Measurements from ENCODE around the gene GOLT1A.

The GOLT1A gene

DNA sequence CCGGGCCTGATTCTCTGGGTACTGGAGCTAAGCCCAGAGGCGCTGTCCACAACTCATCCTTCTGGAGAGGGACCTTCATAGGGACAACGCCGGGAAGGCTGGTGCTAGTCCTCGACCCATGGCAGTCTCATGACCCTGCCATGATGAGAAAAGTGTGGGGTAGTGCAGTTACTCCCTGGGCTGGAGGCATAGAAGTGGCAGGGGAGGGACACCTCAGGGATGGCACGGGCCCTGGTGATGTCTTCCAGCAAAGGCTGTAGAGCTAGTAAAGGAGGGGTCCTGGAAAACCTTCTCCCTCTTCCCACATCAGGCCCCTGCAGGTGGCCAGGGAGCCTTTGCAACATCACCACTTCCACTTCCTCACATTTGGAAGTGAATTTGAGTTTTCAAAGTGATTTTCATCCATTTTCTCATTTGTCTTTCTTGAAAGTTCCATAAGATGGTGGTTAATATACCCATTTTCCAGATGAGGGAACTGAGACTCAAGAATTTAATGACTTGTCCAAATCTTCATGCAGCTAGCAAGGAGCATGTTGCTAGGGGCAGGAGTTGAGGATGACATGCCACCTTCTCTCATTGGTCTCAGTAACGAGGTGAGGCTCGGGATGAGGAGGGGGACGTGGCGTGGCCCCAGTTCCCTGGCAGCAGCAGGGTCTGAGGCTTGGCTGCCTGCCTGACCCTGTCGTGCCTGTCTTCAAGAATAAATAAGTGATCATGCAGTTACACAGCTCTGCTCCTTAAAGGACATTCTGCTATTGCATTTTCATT lies 3.3 kb upstream of the GOLT1A start:
- no peak for DNase-seq

GRCh38 chr1:204216236-204216635 lies 2.4 kb upstream of the GOLT1A start:
- no peak for DNase-seq

GRCh38 chr1:204212715-204213114 lies 1.1 kb downstream of the GOLT1A start:
- DNase-seq, result no peak

GRCh38 chr1:204211046-204211445 lies 2.7 kb downstream of the GOLT1A start:
- DNase-seq, result no peak

DNA sequence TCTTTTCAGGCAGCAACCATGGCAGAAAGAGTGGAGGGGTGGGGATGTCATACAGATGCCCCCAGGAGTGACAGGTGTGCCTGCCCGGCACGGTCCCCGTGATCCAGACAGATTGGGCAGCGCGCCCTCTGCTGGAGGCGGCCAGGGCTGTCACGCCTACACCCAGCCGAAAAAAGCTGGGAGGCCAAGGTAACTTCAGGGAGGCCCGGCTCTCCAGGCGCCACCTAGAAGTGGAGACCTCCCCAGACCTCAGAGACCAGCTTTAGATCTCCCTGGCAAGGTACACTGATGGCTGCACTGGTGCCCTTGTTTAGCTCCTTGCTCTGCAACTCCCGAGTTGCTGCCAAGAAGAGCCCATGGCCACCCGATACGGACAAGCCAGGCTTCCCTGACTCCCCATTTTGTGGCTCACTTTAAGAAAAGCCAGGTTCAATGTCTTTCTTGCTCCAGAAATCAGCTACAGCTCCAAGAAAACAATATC lies 6.6 kb downstream of the GOLT1A start:
- peak; percentile 84 for DNase-seq

GRCh38 chr1:204206121-204206520 lies 7.7 kb downstream of the GOLT1A start:
- DNase-seq, result no peak

DNA sequence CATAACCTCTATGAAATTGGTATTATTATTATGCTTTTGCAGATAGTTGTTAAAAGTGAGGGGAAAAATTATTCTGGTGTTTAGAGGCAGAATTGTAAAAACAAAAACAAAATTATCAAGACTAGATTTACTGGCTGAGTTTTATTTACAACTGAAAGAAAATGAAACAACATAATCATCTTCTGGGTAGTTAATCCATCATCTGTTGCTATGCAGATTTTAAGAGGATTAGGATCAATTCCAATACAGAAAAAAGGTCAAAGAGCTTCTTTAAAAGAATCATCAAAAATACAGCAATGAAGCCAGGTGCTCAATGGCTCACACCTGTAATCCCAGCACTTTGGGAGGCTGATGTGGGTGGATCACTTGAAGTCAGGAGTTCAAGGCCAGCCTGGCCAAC lies 8.3 kb downstream of the GOLT1A start:
- no peak for DNase-seq

DNA sequence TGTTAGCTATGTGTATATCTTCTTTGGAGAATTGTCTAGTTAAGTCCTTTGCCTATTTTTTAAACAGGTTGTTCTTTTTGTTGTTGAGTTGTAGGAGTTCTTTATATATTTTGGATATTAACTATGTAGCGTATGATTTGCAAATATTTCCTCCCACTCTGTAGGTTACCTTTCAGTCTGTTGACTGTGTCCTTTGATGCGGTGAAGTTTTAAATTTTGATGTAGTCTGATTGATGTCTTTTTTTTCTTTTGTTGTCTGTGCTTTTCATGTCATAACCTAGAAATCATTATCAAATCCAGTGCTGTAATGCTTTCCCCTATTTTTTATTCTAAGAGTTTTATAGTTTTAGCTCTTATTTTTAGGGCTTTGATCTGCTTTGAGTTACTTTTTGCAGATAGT lies 8.8 kb downstream of the GOLT1A start:
- DNase-seq, result no peak

- DNase-seq, result no peak
Observed at GRCh38 chr1:204203206-204203767, 10.5 kb downstream of the GOLT1A start.

DNA sequence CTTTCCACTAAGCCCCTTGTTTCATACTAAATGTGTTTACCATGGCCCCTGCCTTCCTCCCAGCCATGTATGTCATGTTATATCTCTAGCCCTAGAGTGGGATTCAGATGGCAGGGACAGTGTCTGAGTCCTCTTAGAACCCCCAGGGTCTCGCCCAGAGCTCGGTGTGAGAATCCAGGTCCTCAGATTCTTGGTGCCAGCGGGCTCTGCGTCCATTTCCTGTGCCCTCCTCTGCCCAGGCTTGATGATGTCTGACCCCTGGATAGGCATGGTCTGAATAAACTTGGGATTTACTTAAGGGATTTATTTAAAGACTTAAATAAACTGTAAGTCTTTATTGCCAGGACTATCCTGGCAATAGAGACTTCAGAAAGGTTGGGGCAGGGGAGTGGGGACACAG lies 11.3 kb downstream of the GOLT1A start:
- DNase-seq, result no peak

DNA sequence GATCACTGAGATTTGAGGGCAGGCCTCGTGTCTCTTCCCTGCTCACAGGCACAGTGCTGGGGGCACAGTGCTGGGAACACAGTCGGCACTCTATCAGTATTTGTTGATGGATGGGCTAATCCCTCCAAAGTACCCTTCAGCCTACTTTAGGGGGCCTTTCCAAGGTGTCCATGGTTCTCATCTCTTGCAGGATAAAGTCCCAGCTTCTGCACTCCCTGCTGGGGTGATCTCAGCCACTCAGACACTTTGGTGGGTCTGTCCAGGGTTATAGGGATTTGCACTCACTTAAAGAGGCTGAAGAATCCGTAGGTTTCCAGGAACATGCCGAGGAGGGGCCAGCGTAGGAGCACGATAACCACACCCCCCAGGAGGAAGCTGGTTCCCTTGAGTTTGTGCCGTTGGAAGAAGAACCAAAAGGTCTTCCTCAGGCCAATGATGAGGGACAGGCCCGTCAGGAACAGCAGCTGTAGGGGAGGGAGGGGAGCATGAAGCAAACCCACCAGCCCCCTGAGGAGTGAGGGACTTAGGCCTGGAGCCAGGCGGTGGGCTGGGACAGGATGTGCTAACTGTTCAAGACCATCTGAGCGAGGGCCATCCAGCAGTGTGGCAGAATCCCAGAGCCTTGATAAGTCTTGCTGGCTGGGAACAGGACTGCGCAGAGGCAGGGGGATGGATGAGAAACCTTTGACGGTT lies 12.3 kb downstream of the GOLT1A start:
- no peak for DNase-seq

- no peak for DNase-seq
Observed at GRCh38 chr1:204199579-204199978, 14.2 kb downstream of the GOLT1A start.

DNA sequence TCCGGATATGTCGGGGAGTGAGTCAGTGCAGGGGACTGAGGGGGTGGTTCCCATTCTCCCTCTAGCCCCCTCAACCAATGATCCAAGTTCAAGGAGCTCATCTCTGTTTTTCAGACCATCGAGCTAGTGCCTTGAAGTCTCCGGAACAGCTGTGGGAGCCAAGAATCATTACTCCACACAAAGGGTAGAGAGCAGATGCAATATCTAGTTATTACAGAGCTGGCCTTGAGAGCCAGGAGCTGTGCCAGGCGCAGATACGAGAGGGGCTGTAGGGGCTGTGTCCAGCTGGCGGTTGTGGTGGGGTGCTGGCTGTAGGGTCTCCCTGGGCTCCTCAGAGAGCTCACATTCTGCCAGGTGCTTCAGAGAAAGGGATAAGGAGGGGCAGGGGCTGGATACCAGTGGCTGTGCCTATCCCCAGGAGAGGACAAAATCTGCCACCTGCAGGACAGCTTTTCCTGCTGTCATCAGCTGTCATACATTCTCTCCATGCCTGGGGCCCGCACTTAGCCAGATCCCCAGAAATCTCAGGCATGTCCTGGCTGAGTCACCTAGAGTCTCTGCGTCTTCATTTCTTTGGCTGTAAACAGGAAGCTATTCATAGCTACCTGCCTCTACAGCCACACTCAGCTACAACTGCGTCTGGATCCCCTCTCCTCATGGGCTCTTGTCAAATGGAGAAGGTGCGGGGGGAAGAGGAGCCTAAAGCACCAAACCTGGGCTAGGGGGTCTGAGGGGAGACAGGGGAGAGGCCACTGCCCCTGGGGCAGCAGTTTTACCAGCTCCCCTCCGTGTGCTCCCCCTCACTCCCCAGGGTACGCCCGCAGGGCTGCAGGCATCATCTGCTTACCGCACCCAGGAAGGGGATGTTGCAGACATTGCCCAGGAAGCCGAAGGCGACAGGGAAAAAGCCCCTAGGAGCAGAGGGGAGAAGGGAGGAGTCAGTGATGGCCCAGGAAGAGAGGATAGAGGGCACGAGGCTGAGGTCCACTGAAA lies 15.1 kb downstream of the GOLT1A start:
- no peak for DNase-seq

GRCh38 chr1:204197068-204197467 lies 16.7 kb downstream of the GOLT1A start:
- DNase-seq, result no peak

GRCh38 chr1:204196068-204196795 lies 17.6 kb downstream of the GOLT1A start, which contains the start of gene KISS1:
KISS1 (minus strand) TSS chr1:204196491; CDS start chr1:204192876, 3,615 bp downstream.
- DNase-seq, result no peak

DNA sequence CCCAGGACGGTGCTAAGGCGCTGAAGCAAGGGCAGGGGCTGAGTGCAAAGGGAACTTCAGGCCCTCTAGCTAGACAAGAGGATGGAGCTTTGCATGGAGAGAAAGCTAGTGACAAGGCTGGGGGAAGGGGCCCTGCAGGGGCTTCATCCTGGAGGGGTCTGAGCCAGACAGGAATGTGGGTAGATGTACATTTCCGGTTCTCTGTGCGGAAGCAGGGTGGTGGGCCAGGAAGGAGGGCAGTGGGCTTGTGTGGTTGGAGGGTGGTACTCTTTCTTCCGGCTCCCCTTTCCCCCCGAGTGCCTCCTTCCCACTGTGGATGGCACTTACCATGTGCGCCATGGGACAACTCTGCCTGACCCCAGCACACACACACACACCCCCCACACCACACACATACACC lies 19.0 kb downstream of the GOLT1A start:
- DNase-seq, result no peak

- DNase-seq, result no peak
Observed at GRCh38 chr1:204194080-204194479, 19.7 kb downstream of the GOLT1A start.

DNA sequence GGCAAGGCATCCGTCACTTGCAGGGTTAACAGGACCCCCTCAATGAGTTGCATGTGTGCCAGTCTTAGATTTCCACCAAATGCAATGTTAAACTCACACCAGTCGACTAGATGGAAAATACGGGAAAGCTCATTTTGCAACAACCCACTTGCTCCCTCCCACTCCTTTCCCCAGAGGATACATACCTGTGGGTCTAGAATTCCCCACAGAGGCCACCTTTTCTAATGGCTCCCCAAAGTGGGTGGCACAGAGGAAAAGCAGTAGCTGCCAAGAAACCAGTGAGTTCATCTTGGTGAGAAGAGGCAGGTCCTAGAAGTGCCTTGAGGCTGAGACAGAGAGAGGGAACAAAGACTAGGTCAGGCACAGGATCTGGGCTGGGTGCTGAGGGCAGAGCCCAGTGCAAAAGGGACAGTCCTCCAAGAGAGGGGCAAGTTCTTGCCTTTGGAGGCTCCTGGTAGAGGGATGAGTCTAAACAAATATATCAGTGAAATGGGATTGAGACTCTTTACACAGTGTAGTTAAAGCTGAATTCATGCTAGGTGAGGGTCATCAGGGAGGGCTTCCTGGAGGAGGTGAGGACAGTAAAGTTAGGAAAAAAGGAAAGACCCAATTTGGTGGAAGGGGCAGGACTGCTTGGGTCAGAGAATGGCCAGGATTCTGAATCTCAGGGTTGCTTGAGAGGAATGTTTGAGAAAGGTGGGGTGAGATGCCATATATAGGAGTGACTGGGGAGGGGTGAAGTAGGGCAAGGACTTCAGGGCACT lies 21.0 kb downstream of the GOLT1A start:
- DNase-seq, result no peak

- DNase-seq, result no peak
Observed at GRCh38 chr1:204192046-204192445, 21.7 kb downstream of the GOLT1A start.

DNA sequence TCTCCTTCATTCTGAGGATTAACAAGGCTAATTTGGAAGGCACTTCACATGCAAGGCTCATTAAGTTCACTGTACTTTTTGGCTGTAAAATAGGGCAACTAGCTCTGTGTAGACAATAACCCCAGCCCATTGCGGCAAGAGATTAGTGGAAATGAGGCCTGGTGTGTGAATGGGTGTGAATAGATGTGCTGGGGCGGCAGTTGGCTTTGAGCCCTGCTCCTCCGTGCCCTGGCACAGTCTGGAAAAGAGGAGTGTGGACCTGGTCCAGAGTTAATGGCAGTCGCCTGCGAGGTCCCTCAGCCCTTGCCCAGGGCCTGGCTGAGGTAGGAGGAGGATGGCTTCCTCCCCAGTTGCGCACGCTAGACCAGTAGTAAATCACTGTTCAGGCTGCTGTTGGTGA lies 22.3 kb downstream of the GOLT1A start:
- DNase-seq, result no peak
